Smooth muscle cell of the pulmonary artery (primary cell): ENCODE results near the gene HERC4. TPM values are rescaled to one million over a fixed set of nuclear protein-coding genes. Genes with fewer than 3 reads are reported as not detected.

Experiments
- total RNA-seq: library from RNA; depleted of rRNA; stranded (reverse); fragments of >200 nt; gene quantifications from 2 replicates; pipeline ENCODE4 v1.2.3, GENCODE V29; 2014

The HERC4 gene, protein sequence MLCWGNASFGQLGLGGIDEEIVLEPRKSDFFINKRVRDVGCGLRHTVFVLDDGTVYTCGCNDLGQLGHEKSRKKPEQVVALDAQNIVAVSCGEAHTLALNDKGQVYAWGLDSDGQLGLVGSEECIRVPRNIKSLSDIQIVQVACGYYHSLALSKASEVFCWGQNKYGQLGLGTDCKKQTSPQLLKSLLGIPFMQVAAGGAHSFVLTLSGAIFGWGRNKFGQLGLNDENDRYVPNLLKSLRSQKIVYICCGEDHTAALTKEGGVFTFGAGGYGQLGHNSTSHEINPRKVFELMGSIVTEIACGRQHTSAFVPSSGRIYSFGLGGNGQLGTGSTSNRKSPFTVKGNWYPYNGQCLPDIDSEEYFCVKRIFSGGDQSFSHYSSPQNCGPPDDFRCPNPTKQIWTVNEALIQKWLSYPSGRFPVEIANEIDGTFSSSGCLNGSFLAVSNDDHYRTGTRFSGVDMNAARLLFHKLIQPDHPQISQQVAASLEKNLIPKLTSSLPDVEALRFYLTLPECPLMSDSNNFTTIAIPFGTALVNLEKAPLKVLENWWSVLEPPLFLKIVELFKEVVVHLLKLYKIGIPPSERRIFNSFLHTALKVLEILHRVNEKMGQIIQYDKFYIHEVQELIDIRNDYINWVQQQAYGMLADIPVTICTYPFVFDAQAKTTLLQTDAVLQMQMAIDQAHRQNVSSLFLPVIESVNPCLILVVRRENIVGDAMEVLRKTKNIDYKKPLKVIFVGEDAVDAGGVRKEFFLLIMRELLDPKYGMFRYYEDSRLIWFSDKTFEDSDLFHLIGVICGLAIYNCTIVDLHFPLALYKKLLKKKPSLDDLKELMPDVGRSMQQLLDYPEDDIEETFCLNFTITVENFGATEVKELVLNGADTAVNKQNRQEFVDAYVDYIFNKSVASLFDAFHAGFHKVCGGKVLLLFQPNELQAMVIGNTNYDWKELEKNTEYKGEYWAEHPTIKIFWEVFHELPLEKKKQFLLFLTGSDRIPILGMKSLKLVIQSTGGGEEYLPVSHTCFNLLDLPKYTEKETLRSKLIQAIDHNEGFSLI
- total RNA-seq = 108 and 122 TPM in 2 replicates

DNA sequence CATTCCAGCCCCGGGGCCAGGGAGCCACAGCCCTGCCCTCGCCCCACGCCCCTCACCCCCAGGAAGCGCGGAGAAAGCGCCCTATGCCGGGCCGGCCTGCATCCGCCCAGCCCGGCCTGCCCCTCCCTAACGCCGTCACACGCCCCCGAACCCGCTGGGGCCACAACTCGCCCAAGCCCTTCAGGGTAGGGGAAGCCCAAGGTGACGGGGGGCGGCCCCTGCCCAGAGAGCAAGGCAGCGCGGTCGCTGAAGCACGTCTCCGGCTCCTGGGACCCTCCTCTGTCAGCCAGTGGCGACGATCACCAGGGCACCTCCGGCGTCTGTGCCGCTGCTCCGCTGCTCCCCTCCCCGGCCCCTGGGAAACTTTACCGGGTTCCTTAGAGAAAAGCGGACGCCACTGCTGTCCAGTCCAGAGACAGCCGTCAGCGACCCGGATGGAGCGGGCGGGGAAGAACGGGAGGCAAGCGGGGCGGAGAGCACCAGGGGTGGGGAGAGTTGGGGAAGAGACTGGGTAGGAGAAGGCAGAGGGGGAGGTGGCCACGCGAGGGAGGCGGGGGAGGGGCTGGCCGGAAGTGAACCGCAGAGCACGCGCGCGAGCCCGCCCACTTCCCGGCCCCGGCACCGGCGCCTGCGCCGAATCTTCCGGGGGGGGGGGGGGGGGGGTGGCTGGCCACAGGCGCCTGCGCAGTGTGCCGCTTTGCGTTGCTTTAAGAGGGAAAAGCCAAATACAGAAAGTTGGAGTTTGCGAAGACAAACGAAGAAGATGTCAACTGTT lies at the start of gene HERC4:
TSS of gene HERC4 (minus strand) at position 509 of the 775 bp plus-strand sequence. CDS start 2,175 bp downstream, outside the sequence.

GRCh38 chr10:68109331-68109730 lies 34.2 kb upstream of the HERC4 start, which contains the start of gene MYPN:
TSS of gene MYPN (plus strand) at chr10:68109488. CDS start at chr10:68121439, 11,951 bp downstream.

DNA sequence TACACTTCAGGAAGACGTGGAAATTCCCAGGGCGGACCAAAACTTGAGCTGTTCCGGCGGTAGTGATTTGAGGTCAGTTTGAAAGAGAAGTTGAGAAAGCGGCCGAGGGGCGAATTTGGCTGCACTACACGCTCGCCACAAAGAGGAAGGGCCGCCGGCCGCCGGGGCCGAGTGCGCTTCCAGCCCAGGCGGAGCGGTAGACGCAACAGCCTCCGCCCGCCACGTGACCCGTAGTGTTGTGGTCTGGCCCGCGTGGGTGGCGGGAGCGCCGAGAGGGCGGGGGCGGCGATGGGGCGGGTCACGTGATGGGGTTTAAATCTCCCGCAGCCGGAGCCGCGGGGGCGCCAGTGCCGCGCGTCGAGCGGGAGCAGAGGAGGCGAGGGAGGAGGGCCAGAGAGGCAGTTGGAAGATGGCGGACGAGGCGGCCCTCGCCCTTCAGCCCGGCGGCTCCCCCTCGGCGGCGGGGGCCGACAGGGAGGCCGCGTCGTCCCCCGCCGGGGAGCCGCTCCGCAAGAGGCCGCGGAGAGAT lies 190.7 kb downstream of the HERC4 start, which contains the start of gene SIRT1:
TSS of gene SIRT1 (plus strand) at position 344 of the 529 bp plus-strand sequence. CDS start at position 410, 66 bp downstream.

Other genes with a start within 250 kb of the HERC4 start
- 1.3 and 4.8 TPM in 2 replicates for gene DNAJC12, start 237.1 kb downstream of the HERC4 start, total RNA-seq
- 11.6 and 15.2 TPM in 2 replicates for gene SIRT1, start 190.6 kb downstream of the HERC4 start, total RNA-seq
- 1.6 and 2.3 TPM in 2 replicates for gene MYPN, start 34.2 kb upstream of the HERC4 start, total RNA-seq
- gene ATOH7, start 156.8 kb upstream of the HERC4 start, total RNA-seq = 0.07 TPM in 1 of 2 replicates, not detected in the other